Calu3 (cell line): ENCODE measurements around the gene ERFE. TPM values are rescaled to one million over a fixed set of nuclear protein-coding genes. Genes with fewer than 3 reads are reported as not detected.

Experiments used
- BruUV-seq: library from RNA; stranded (reverse); fragments of 400-500 nt; replicated peaks from 2 replicates; lab custom pipeline; 2021; lab: Mats Ljungman, UMichigan
- CTCF ChIA-PET: fragments of 300-600 bp; sonication (Branson Sonifier 250); formaldehyde crosslinking; loops from one replicate; lab custom pipeline; 2022; ENCODE audit warnings: antibody characterized with exemption; lab: Charles Lee
- DNase-seq: peaks from one replicate; pipeline ENCODE4 v3.0.0; 2022
- H3K27ac Mint-ChIP-seq: one replicate; pipeline ENCODE4 v1.8.0; 2022; ENCODE audit warnings: mixed read lengths; ENCODE audit not compliant: unreplicated experiment
- H3K27me3 Mint-ChIP-seq: one replicate; pipeline ENCODE4 v1.8.0; 2022; ENCODE audit warnings: mixed read lengths; ENCODE audit not compliant: unreplicated experiment
- H3K36me3 Mint-ChIP-seq: one replicate; pipeline ENCODE4 v1.8.0; 2022; ENCODE audit warnings: mild to moderate bottlenecking, moderate library complexity, mixed read lengths; ENCODE audit not compliant: insufficient read depth, unreplicated experiment
- H3K4me1 Mint-ChIP-seq: one replicate; pipeline ENCODE4 v1.8.0; 2022; ENCODE audit warnings: mild to moderate bottlenecking, low read depth, mixed read lengths; ENCODE audit not compliant: unreplicated experiment
- H3K4me3 Mint-ChIP-seq: one replicate; pipeline ENCODE4 v1.8.0; 2022; ENCODE audit warnings: mild to moderate bottlenecking, low read depth, moderate library complexity, mixed read lengths; ENCODE audit not compliant: unreplicated experiment
- H3K9me3 Mint-ChIP-seq: one replicate; pipeline ENCODE4 v1.8.0; 2022; ENCODE audit warnings: low read depth, mixed read lengths; ENCODE audit not compliant: unreplicated experiment
- CTCF ChIP-seq: fragments of 200-600 bp; IDR thresholded peaks from one replicate; pipeline ENCODE4 v1.8.0; 2022; ENCODE audit warnings: antibody characterized with exemption; ENCODE audit not compliant: unreplicated experiment
- intact Hi-C: fragments of 100-400 bp; cut with micrococcal nuclease; formaldehyde crosslinking; loops from one replicate; pipeline ENCODE4 v1.10.0; 2022; ENCODE audit not compliant: unreplicated experiment
- total RNA-seq: library from RNA; stranded (reverse); gene quantifications from 2 replicates; pipeline ENCODE4 v1.2.3, GENCODE V29; 2022

The ERFE gene
- total RNA-seq, 1 experiment from 2014 or later = 4.0 TPM

- peaks cover 17% of the 10 kb centered on the region for H3K4me1 Mint-ChIP-seq
These were observed 44.6 kb downstream of the ERFE start, which contains the start of gene ILKAP for GRCh38 chr2:238203094-238203972. TSS of gene ILKAP (minus strand) at chr2:238203695. CDS start at chr2:238203553, 142 bp downstream.

GRCh38 chr2:238203973-238204683, 45.4 kb downstream of the ERFE start:
- TSS peak; percentile 99 for BruUV-seq
- TF ChIP-seq CTCF = no peak
- CTCF ChIA-PET = no interaction called here
- Mint-ChIP-seq H3K9me3 (no peaks in the 10 kb centered on the region), H3K4me3 (peak overlapping the region; percentile 57), H3K4me1 (peaks cover 11% of the 10 kb centered on the region), H3K27ac (peak overlapping the region; percentile 42), H3K36me3 (peaks cover 22% of the 10 kb centered on the region), H3K27me3 (no peaks in the 10 kb centered on the region)
- intact Hi-C loops = no loop called here
- no peak for DNase-seq

More at GRCh38 chr2:238203094-238203972, 44.6 kb downstream of the ERFE start, which contains the start of gene ILKAP:
- H3K4me3 Mint-ChIP-seq = peak within 1 kb of the TSS; percentile 84
- CTCF ChIA-PET = no interaction called here
- peaks cover 22% of the 10 kb centered on the region for H3K36me3 Mint-ChIP-seq
- no peaks in the 10 kb centered on the region for H3K27me3 Mint-ChIP-seq
- TF ChIP-seq CTCF = no peak
- BruUV-seq = no TSS peak
- no peaks in the 10 kb centered on the region for H3K9me3 Mint-ChIP-seq
- intact Hi-C loops = no loop called here
- peak within 1 kb of the TSS; percentile 64 for H3K27ac Mint-ChIP-seq
- DNase-seq = peak; percentile 93

GRCh38 chr2:238207006-238207405, 48.2 kb downstream of the ERFE start:
- H3K27ac Mint-ChIP-seq = no peak overlapping the region
- no peak overlapping the region for H3K4me3 Mint-ChIP-seq
- BruUV-seq = no TSS peak
- CTCF ChIA-PET = no interaction called here
- intact Hi-C loops = no loop called here
- H3K36me3 Mint-ChIP-seq = peaks cover 18% of the 10 kb centered on the region
- peaks cover 6% of the 10 kb centered on the region for H3K4me1 Mint-ChIP-seq
- H3K9me3 Mint-ChIP-seq = no peaks in the 10 kb centered on the region
- DNase-seq = no peak
- no peak for TF ChIP-seq CTCF
- no peaks in the 10 kb centered on the region for H3K27me3 Mint-ChIP-seq

- Mint-ChIP-seq H3K9me3 (peaks cover 3% of the 10 kb centered on the region), H3K4me3 (no peak overlapping the region), H3K27ac (no peak overlapping the region), H3K4me1 (no peaks in the 10 kb centered on the region), H3K36me3 (no peaks in the 10 kb centered on the region), H3K27me3 (peaks cover 29% of the 10 kb centered on the region)
- no TSS peak for BruUV-seq
- intact Hi-C loops = no loop called here
- TF ChIP-seq CTCF = no peak
- CTCF ChIA-PET = no interaction called here
- DNase-seq = no peak
These were observed 57.9 kb downstream of the ERFE start for GRCh38 chr2:238216651-238217184.

Other genes starting within 250 kb of the ERFE start
- 35.3 and 40.1 TPM in 2 replicates for gene UBE2F, start 192.0 kb upstream of the ERFE start, total RNA-seq
- gene SCLY, start 98.0 kb upstream of the ERFE start, total RNA-seq = 37.5 and 38.2 TPM in 2 replicates
- 0.19 and 0.61 TPM in 2 replicates for gene ESPNL, start 58.6 kb upstream of the ERFE start, total RNA-seq
- gene KLHL30, start 20.3 kb upstream of the ERFE start, total RNA-seq = 0.64 and 1.3 TPM in 2 replicates
- gene ILKAP, start 44.7 kb downstream of the ERFE start, total RNA-seq = 51.3 and 55.4 TPM in 2 replicates
- gene HES6, start 81.1 kb downstream of the ERFE start, total RNA-seq = 5.9 and 8.0 TPM in 2 replicates
- 14.0 and 14.8 TPM in 2 replicates for gene PER2, start 129.6 kb downstream of the ERFE start, total RNA-seq
- 18.6 and 21.2 TPM in 2 replicates for gene TRAF3IP1, start 161.5 kb downstream of the ERFE start, total RNA-seq